GM19395 (cell line): Measurements from ENCODE around the gene SEMA4F.
A peak's percentile ranks its signal among the peaks of the same experiment; 100 is the strongest.
"Not testable (repeated sequence)": the region's sequence is repeated elsewhere in the genome, so short reads cannot be mapped to it uniquely, and the experiment has no call there.

Experiments
- ATAC-seq: cut with Tn5 transposase; IDR thresholded peaks from one replicate; pipeline ENCODE4 v1.9.1; 2021; ENCODE audit warnings: mild to moderate bottlenecking, moderate library complexity; ENCODE audit not compliant: unreplicated experiment

The SEMA4F gene, protein sequence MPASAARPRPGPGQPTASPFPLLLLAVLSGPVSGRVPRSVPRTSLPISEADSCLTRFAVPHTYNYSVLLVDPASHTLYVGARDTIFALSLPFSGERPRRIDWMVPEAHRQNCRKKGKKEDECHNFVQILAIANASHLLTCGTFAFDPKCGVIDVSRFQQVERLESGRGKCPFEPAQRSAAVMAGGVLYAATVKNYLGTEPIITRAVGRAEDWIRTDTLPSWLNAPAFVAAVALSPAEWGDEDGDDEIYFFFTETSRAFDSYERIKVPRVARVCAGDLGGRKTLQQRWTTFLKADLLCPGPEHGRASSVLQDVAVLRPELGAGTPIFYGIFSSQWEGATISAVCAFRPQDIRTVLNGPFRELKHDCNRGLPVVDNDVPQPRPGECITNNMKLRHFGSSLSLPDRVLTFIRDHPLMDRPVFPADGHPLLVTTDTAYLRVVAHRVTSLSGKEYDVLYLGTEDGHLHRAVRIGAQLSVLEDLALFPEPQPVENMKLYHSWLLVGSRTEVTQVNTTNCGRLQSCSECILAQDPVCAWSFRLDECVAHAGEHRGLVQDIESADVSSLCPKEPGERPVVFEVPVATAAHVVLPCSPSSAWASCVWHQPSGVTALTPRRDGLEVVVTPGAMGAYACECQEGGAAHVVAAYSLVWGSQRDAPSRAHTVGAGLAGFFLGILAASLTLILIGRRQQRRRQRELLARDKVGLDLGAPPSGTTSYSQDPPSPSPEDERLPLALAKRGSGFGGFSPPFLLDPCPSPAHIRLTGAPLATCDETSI

DNA sequence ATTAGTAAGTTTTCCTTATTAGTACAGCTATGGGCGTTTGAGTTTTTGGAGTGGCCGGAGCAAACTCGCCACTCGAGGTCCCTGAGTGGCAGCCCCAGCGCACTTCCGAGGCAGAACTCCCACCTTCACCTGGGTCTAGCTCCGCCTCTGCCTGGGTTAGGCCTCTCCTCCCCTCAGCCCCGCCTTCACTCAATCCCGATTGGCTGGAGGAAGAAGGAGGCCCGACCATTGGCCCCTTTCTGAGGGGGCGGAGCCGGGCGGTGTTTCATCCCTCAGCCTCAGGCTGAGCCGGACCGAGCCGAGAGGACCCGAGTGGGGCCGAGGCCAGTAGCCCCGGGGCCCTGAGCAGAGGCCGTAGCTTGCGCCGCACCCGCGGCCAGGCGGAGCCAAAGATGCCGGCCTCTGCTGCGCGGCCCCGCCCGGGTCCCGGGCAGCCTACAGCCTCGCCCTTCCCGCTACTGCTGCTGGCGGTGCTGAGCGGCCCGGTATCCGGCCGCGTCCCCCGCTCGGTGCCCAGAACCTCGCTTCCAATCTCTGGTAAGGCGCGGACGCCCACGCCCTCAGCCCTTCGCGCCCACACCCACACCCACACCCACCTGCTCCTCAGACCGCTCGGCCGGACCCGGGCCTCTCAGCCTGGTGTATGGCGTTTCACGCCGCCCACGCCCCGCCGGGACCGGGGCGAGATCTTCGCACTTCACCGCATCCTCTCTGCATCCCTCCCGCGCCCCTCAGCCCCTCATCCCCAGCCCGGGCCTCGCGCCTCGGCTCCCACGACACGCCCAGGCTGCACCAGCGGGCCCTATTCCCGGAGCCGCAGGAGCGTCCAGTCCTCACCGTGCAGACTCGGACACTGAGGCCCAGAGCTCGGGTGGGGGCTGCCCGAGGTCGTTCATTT, at the start of gene SEMA4F:
SEMA4F (plus strand) TSS at position 263 of the 898 bp plus-strand sequence; CDS start at position 393, 130 bp downstream.
- peak; percentile 100 for ATAC-seq

GRCh38 chr2:74606927-74607326, 47.1 kb upstream of the SEMA4F start:
- no peak for ATAC-seq

DNA sequence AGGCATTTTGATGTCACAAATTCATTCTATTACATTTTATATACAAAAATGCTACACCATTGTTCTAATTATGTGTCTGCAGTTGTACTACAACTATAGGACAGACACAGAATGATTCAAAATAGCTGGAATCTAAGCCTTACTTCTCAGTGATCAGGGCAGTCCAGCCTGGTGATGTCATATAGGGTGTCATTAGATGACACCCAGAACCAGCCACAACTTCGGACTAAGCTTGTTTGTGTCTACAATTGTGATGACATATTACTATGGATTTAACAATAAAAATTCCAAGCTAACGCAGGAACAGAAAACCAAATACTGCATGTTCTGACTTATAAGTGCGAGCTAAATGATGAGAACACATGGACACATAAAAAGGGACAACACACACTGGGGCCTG, 36.9 kb upstream of the SEMA4F start:
- no peak for ATAC-seq

DNA sequence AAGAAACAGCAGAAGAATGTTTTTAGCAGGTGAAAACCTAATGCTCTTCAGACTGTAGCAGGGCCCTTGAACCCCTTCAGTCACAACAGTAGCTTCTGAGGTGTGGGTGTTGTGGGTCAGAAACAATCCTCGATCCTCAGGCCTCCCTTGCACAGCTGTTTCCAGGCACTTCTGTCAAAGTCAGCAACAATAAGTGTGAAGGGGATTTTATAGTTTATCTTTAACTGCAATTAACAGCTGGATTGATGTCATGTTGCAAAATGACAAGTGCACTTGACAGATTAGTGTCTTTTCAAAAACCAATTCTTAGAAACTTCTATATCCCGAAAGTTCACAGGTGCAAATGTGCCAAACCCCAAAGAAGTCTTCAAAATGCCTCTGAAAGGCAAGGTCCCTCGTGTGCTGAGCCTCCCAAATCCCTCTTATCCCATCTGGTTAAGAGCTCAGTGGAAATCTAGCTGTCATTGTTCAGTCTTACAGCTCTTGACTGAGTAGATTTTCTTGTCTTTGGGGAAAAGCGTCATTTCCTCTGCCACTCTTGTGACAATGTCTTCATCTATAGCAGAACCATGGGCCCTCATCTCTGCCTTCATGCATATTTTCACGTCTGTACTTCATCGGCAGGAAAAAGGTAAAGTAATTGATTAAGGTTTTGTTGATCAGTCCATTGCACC, 35.5 kb upstream of the SEMA4F start:
- ATAC-seq, result no peak

DNA sequence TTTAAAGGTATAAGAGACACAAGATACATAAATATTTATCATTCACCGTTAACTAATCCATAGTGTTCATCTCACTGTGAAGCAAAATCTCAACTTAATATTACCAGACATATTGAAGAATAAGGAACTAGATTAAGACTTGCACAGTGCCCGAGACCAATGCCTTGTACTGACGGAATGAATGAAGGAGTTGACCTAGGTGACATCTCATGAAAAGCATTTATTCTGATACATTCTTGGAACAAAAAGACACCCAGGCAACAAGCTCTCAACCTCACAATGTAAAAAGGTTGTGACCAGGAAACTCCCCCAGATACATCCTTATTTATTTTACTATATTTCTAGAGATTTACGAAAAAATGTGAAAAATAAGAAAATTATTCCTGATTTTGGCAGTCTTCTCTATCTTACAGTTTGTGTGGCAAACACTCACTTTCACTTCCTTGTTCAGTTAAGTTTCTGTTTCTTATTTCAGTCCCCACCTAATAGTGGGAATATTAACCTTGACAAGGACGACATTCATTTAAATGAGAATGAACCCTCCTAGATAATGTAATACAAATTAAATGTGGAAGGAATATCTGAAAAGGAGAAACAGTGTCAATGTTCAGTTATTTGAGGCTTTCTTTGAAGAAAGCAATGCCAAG, 34.3 kb upstream of the SEMA4F start:
- ATAC-seq, result no peak

- no peak for ATAC-seq
Measured at GRCh38 chr2:74620671-74621070, 33.4 kb upstream of the SEMA4F start.

- no peak for ATAC-seq
Measured at GRCh38 chr2:74625658-74626425, 28.2 kb upstream of the SEMA4F start.

- ATAC-seq, result no peak
Measured at GRCh38 chr2:74628538-74629105, 25.4 kb upstream of the SEMA4F start.

GRCh38 chr2:74630454-74630853, 23.6 kb upstream of the SEMA4F start:
- ATAC-seq, result not testable (repeated sequence)

- no peak for ATAC-seq
Measured at GRCh38 chr2:74632209-74632938, 21.7 kb upstream of the SEMA4F start.

DNA sequence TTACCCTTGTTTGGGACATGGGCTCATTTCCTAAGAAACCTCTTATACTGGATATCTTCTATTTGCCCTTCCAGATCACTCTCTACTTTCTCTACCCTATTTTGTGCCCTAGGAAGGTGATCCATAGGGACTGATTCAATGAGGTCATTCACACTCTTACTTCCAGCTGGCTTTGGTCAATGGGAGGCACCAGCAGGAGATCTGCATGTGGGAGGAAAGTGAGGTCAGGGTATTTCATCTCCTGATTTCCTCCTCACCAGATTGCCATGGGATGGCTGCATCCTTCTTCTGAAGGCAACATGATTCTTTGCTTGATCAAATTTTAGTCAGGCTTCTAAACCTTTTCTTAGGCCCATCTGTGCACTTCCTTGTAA, 21.1 kb upstream of the SEMA4F start:
- no peak for ATAC-seq

- ATAC-seq, result no peak
Measured at GRCh38 chr2:74639550-74639949, 14.5 kb upstream of the SEMA4F start.

DNA sequence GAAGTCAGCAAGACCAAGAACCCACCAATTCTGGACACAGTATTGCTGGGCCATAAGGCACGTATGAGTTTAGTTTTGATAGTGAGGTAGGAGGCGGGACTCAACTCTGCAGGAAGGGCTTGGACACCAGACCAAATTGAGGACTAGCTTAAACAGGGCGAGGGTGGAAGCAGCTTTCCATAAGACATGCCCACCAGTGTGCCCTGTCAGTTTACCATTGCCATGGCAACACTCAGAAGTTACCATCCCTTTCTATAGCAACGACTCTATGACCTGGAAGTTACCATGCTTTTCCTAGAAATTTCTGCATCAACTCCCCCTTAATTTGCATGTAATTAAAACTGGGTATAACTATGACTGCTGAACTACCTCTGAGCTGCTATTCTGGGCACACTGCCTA, 8.7 kb upstream of the SEMA4F start:
- ATAC-seq, result no peak

GRCh38 chr2:74646201-74646600, 7.8 kb upstream of the SEMA4F start:
- no peak for ATAC-seq

DNA sequence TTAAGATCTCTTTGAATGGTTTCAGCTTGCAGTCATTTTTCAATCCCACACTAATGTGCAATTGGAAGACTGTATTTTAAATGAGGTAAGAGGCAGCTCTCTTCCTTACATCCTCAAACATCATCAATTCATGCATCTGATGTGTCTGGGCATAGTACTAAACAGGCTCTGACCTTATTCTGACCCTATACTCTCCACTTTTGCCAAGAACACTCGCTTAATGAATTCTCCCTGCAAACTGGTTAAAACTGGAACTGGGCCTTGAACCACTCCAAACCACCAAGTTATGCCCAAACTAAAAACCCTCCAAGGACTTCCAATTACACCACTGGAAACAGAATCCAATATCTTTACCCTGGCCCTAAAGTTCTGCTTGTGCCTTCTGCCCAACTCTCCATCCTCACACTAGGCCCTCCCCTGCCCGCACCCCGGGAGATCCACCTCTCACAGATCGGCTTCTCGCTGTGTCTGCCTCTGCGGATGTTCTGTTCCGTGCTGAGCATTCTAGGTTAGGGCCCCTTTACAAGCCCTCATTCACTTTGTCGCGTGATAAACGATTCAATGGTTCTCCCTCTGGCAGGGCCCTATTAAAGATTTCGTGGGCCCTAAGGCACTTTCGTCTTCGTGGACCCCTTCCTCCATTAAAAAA, 7.1 kb upstream of the SEMA4F start:
- ATAC-seq, result no peak

DNA sequence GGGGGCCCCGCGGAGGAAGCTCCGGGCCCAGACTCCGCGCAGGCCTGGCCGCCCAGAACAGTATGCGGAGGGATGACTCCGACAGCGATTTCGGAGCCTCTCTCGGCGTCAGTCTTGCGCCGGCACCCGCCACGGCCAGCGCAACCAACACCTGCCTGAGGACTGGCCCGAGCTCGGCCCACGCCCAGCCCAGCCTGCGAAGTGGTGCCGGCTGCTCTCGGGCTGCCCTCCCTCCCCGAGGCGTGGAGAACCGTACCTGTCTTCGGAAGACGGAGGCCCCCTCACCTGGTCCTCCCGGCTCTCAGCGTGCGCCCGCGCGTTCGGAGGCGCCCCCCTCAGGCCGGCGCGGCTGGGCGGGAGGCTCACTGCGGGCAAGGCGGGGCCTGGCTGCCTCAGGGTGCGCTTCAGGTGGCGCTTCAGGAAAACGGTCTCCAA, 6.0 kb upstream of the SEMA4F start, which contains the start of gene M1AP:
M1AP (minus strand) TSS at position 322 of the 435 bp plus-strand sequence. CDS start 8,055 bp downstream, outside the sequence.
- no peak for ATAC-seq

GRCh38 chr2:74653589-74653984, 460 bp upstream of the SEMA4F start:
- peak; percentile 39 for ATAC-seq

DNA sequence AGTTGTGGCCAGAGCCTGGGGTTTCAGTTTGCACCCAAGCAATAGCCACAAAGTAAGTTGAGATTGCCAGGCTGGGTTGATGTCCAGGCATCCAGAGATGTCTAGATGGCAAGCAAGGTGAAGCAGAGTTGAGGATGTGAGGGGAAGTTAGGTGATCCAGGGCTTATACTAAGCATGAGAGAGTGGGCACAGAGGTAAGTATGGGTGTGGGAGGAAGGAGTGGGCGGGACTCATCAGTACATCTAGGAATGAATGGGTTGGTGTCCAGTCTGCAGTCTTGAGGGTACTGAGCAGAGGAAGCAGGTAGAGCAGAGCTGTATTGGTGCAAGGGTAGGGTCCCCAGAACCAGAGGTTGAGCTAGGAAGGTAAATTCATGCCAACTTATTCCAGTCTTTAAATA, 1.5 kb downstream of the SEMA4F start:
- no peak for ATAC-seq
